ENCODE results near the gene FBXW9.

- TF ChIP-seq CTCF (IDR thresholded peaks at IDR 0.05) (no peak), EZH2phosphoT487 (IDR thresholded peaks at IDR 0.05) (no peak), EZH2 (IDR thresholded peaks at IDR 0.05) (no peak)
Measured at GRCh38 chr19:12675399-12675798, 21.0 kb downstream of the FBXW9 start.

Measured in neural progenitor cell (in vitro differentiated cells).